ENCODE data around the gene TGFBRAP1. TPM values are rescaled to one million over a fixed set of nuclear protein-coding genes. Genes with fewer than 3 reads are reported as not detected.
"Not testable (repeated sequence)": the region's sequence is repeated elsewhere in the genome, so short reads cannot be mapped to it uniquely, and the experiment has no call there.

The TGFBRAP1 gene
- total and polyA plus RNA-seq, 4 donors, result 5.1 to 21.5 (median 12.3) TPM

GRCh38 chr2:105335469-105335868 lies 5.9 kb upstream of the TGFBRAP1 start:
- Histone ChIP-seq H3K9me3 (ENCODE audit: control insufficient read depth, low read length) (no peaks in the 10 kb centered on the region), H3K27me3 (ENCODE audit: control insufficient read depth in 1 of 2, insufficient read depth in 2 of 2, low read length in 1 of 2) (no peaks in the 10 kb centered on the region), H3K4me3 (ENCODE audit: low read length in 2 of 2) (no peak overlapping the region), H3K36me3 (ENCODE audit: control insufficient read depth in 1 of 2, insufficient read depth in 2 of 2, low read length in 1 of 2) (no peaks in the 10 kb centered on the region), H3K4me1 (ENCODE audit: control insufficient read depth in 1 of 2, insufficient read depth in 2 of 2, low read length in 2 of 2) (no peaks in the 10 kb centered on the region), H3K27ac (ENCODE audit: low read depth in 1 of 2, low read length in 2 of 2) (no peak overlapping the region)
- ATAC-seq (ENCODE audit: low FRiP score), result no peak
- DNase-seq, result no peak
- intact Hi-C loops (cut with DNase I), result no loop called here
- 91 to 95% methylated on average over 2 of the region's 2 CpGs for WGBS, 2 donors

DNA sequence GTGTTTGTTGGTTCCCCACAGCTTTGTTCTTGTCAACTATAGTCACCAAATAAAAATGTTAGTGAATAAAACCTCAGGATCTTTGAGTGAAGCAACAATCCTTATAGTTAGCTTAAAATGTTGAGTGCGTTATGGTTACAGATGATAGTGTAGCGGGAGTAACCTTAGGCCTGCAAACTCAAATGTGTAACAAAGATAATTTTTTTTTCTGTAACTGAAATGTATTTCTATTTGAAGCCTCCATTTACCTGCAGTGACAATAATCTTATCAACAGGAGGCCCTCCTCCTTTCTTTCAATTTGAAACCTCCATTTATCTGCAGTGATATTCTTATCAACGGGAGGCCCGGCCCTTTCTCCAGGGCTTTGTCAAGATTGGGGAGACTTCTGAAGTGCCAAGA lies 4.7 kb upstream of the TGFBRAP1 start:
- WGBS, 2 donors, result 89 to 96% methylated on average over 4 of the region's 4 CpGs
- DNase-seq, result no peak
- H3K9me3 ChIP-seq (ENCODE audit: control insufficient read depth, low read length), result no peaks in the 10 kb centered on the region
- no peak for ATAC-seq (ENCODE audit: low FRiP score)
- intact Hi-C loops (cut with DNase I), result no loop called here
- H3K27ac ChIP-seq (ENCODE audit: low read depth in 1 of 2, low read length in 2 of 2), result no peak overlapping the region
- no peaks in the 10 kb centered on the region for H3K27me3 ChIP-seq (ENCODE audit: control insufficient read depth in 1 of 2, insufficient read depth in 2 of 2, low read length in 1 of 2)
- no peaks in the 10 kb centered on the region for H3K4me1 ChIP-seq (ENCODE audit: control insufficient read depth in 1 of 2, insufficient read depth in 2 of 2, low read length in 2 of 2)
- H3K36me3 ChIP-seq (ENCODE audit: control insufficient read depth in 1 of 2, insufficient read depth in 2 of 2, low read length in 1 of 2), result no peaks in the 10 kb centered on the region
- no peak overlapping the region for H3K4me3 ChIP-seq (ENCODE audit: low read length in 2 of 2)

GRCh38 chr2:105330681-105331375 lies 1.3 kb upstream of the TGFBRAP1 start:
- Histone ChIP-seq H3K4me1 (ENCODE audit: control insufficient read depth in 1 of 2, insufficient read depth in 2 of 2, low read length in 2 of 2) (no peaks in the 10 kb centered on the region), H3K9me3 (ENCODE audit: control insufficient read depth, low read length) (no peaks in the 10 kb centered on the region), H3K36me3 (ENCODE audit: control insufficient read depth in 1 of 2, insufficient read depth in 2 of 2, low read length in 1 of 2) (peaks cover 0 to 2% of the 10 kb centered on the region in 2 donors), H3K27me3 (ENCODE audit: control insufficient read depth in 1 of 2, insufficient read depth in 2 of 2, low read length in 1 of 2) (no peaks in the 10 kb centered on the region), H3K27ac (ENCODE audit: low read depth in 1 of 2, low read length in 2 of 2) (no peak overlapping the region), H3K4me3 (ENCODE audit: low read length in 2 of 2) (no peak overlapping the region)
- 95% methylated on average over 4 of the region's 4 CpGs for WGBS, 2 donors
- DNase-seq (no peak), ATAC-seq (ENCODE audit: low FRiP score) (no peak)
- intact Hi-C loops (cut with DNase I), result no loop called here

DNA sequence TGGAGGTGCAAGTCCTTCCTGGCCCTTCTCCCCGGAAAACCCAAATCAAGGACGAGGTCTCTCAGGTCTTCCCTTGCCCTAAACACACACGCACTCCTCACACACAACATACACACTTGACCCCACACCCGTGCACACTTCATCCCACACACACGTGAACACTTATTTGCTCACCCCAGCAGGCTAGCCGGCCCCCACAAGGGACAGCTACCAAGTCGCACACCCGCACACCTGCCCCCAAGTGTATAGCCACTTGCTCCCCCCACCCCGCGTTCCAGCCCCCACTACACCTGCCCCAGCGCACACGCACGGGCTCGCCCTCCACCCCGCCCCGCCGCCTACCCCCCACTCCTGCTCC lies 359 bp downstream of the TGFBRAP1 start:
- DNase-seq (peak in 1 of 2 donors; percentile 34), ATAC-seq (ENCODE audit: low FRiP score) (no peak)
- H3K36me3 ChIP-seq (ENCODE audit: control insufficient read depth in 1 of 2, insufficient read depth in 2 of 2, low read length in 1 of 2), result peaks cover 0 to 2% of the 10 kb centered on the region in 2 donors
- H3K27ac ChIP-seq (ENCODE audit: low read depth in 1 of 2, low read length in 2 of 2), result peak overlapping the region; percentile 63 to 69
- H3K4me1 ChIP-seq (ENCODE audit: control insufficient read depth in 1 of 2, insufficient read depth in 2 of 2, low read length in 2 of 2), result no peaks in the 10 kb centered on the region
- intact Hi-C loops (cut with DNase I), result no loop called here
- H3K4me3 ChIP-seq (ENCODE audit: low read length in 2 of 2), result peak overlapping the region; percentile 91
- WGBS, 2 donors, result 2% methylated on average over 17 of the region's 17 CpGs
- no peaks in the 10 kb centered on the region for H3K9me3 ChIP-seq (ENCODE audit: control insufficient read depth, low read length)
- H3K27me3 ChIP-seq (ENCODE audit: control insufficient read depth in 1 of 2, insufficient read depth in 2 of 2, low read length in 1 of 2), result no peaks in the 10 kb centered on the region

GRCh38 chr2:105328281-105329196 lies 996 bp downstream of the TGFBRAP1 start:
- ATAC-seq (ENCODE audit: low FRiP score), result no peak
- H3K4me3 ChIP-seq (ENCODE audit: low read length in 2 of 2), result peak overlapping the region; percentile 91
- no peaks in the 10 kb centered on the region for H3K9me3 ChIP-seq (ENCODE audit: control insufficient read depth, low read length)
- DNase-seq, result peak in 1 of 2 donors; percentile 52
- peaks cover 0 to 2% of the 10 kb centered on the region in 2 donors for H3K4me1 ChIP-seq (ENCODE audit: control insufficient read depth in 1 of 2, insufficient read depth in 2 of 2, low read length in 2 of 2)
- WGBS, 2 donors, result 37 to 47% methylated on average over 16 of the region's 16 CpGs
- H3K36me3 ChIP-seq (ENCODE audit: control insufficient read depth in 1 of 2, insufficient read depth in 2 of 2, low read length in 1 of 2), result peaks cover 0 to 2% of the 10 kb centered on the region in 2 donors
- intact Hi-C loops (cut with DNase I), result no loop called here
- H3K27ac ChIP-seq (ENCODE audit: low read depth in 1 of 2, low read length in 2 of 2), result peak overlapping the region; percentile 63 to 69
- no peaks in the 10 kb centered on the region for H3K27me3 ChIP-seq (ENCODE audit: control insufficient read depth in 1 of 2, insufficient read depth in 2 of 2, low read length in 1 of 2)

DNA sequence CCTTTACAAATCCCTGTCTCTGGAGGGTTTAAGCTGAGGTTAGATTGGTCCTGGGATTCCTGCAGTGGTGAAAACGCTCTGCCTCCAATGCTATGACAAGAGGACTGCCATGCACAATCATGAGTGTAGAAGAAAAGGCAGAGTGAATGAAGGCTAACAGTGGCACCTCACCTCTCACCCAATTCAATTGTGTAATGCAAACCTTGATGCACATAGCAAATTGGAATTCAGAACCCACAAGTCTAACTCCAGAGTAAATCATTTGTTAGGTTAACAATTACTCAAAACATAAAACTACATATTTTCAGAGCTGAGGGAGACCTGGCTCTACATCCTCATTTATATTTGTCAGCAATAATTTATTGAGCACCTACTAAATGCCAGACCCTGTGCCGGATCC lies 1.8 kb downstream of the TGFBRAP1 start:
- Histone ChIP-seq H3K27ac (ENCODE audit: low read depth in 1 of 2, low read length in 2 of 2) (peak overlapping the region in 1 of 2 donors; percentile 14), H3K4me3 (ENCODE audit: low read length in 2 of 2) (no peak overlapping the region), H3K36me3 (ENCODE audit: control insufficient read depth in 1 of 2, insufficient read depth in 2 of 2, low read length in 1 of 2) (peaks cover 0 to 2% of the 10 kb centered on the region in 2 donors), H3K27me3 (ENCODE audit: control insufficient read depth in 1 of 2, insufficient read depth in 2 of 2, low read length in 1 of 2) (no peaks in the 10 kb centered on the region), H3K9me3 (ENCODE audit: control insufficient read depth, low read length) (no peaks in the 10 kb centered on the region), H3K4me1 (ENCODE audit: control insufficient read depth in 1 of 2, insufficient read depth in 2 of 2, low read length in 2 of 2) (peaks cover 0 to 2% of the 10 kb centered on the region in 2 donors)
- intact Hi-C loops (cut with DNase I), result no loop called here
- 66 to 81% methylated on average over 2 of the region's 2 CpGs for WGBS, 2 donors
- ATAC-seq (ENCODE audit: low FRiP score), result no peak
- no peak for DNase-seq

GRCh38 chr2:105327271-105327670 lies 2.3 kb downstream of the TGFBRAP1 start:
- H3K4me1 ChIP-seq (ENCODE audit: control insufficient read depth in 1 of 2, insufficient read depth in 2 of 2, low read length in 2 of 2); intact Hi-C loops (cut with DNase I); H3K36me3 ChIP-seq (ENCODE audit: control insufficient read depth in 1 of 2, insufficient read depth in 2 of 2, low read length in 1 of 2); ATAC-seq (ENCODE audit: low FRiP score); DNase-seq; H3K27me3 ChIP-seq (ENCODE audit: control insufficient read depth in 1 of 2, insufficient read depth in 2 of 2, low read length in 1 of 2); H3K4me3 ChIP-seq (ENCODE audit: low read length in 2 of 2); H3K9me3 ChIP-seq (ENCODE audit: control insufficient read depth, low read length); H3K27ac ChIP-seq (ENCODE audit: low read depth in 1 of 2, low read length in 2 of 2): not testable (repeated sequence)
- WGBS, 2 donors, result 92 to 93% methylated on average over 3 of the region's 3 CpGs

DNA sequence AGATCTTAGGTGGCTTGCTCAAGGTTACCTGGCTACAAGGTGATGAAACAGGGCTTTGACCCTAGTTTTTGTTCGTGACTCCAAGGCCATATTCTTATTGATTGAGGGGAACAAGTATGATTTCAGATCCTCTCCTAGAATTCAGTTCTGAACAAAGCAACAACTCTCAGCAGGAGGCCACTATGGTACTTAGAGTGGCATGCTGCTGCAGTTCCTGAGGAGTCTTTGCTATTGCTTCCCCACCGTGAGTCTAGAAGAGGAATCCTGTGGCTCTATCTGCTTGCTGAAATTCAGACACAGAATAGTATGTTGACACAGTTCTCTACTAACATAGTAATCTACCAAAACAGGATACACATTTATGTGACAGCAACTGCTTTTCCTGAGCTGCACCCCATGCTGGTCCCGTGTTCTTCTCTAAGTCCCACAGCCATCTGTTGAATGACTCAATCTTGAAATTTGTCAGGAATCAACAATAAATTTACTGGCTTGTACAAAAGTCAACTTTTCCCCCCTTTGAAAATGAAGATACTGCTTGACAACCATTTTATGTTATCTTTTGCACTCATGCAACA lies 4.1 kb downstream of the TGFBRAP1 start:
- ATAC-seq (ENCODE audit: low FRiP score) (no peak), DNase-seq (no peak)
- Histone ChIP-seq H3K4me3 (ENCODE audit: low read length in 2 of 2) (no peak overlapping the region), H3K36me3 (ENCODE audit: control insufficient read depth in 1 of 2, insufficient read depth in 2 of 2, low read length in 1 of 2) (peaks cover 0 to 2% of the 10 kb centered on the region in 2 donors), H3K27ac (ENCODE audit: low read depth in 1 of 2, low read length in 2 of 2) (no peak overlapping the region), H3K27me3 (ENCODE audit: control insufficient read depth in 1 of 2, insufficient read depth in 2 of 2, low read length in 1 of 2) (no peaks in the 10 kb centered on the region), H3K4me1 (ENCODE audit: control insufficient read depth in 1 of 2, insufficient read depth in 2 of 2, low read length in 2 of 2) (peaks cover 1 to 2% of the 10 kb centered on the region in 2 donors), H3K9me3 (ENCODE audit: control insufficient read depth, low read length) (no peaks in the 10 kb centered on the region)
- intact Hi-C loops (cut with DNase I), result no loop called here
- WGBS, 2 donors, result 75 to 87% methylated on average over 3 of the region's 3 CpGs
